DOHH2 (cell line): ENCODE measurements around the gene SPECC1L.

Experiments used
- H3F3A ChIP-seq: fragments of 200-600 bp; sonication (generic), shearing (Covaris generic); 2 replicates; pipeline ENCODE4 v1.6.0; 2016; ENCODE audit warnings: antibody characterized with exemption, mild to moderate bottlenecking; ENCODE audit not compliant: control insufficient read depth, insufficient read depth
- H3K27ac ChIP-seq: fragments of 200-600 bp; sonication (generic); 2 replicates; pipeline ENCODE4 v1.5.1; 2014; ENCODE audit warnings: low read depth, mild to moderate bottlenecking, low read length, moderate library complexity
- H3K27me3 ChIP-seq: fragments of 200-600 bp; sonication (generic); 2 replicates; pipeline ENCODE4 v1.6.1; 2014; ENCODE audit warnings: mild to moderate bottlenecking, low read length, mixed read lengths; ENCODE audit not compliant: control insufficient read depth
- H3K36me3 ChIP-seq: fragments of 200-600 bp; sonication (generic); 2 replicates; pipeline ENCODE4 v1.6.1; 2014; ENCODE audit warnings: mild to moderate bottlenecking, low read length, moderate library complexity, mixed read lengths; ENCODE audit not compliant: control insufficient read depth
- H3K4me1 ChIP-seq: fragments of 200-600 bp; sonication (generic); 2 replicates; pipeline ENCODE4 v1.6.1; 2014; ENCODE audit warnings: mild to moderate bottlenecking, low read length, mixed read lengths; ENCODE audit not compliant: control insufficient read depth
- H3K4me2 ChIP-seq: fragments of 200-600 bp; sonication (generic); 2 replicates; pipeline ENCODE4 v1.6.0; 2014; ENCODE audit warnings: mild to moderate bottlenecking, low read length, moderate library complexity
- H3K4me3 ChIP-seq: fragments of 200-600 bp; sonication (generic); 2 replicates; pipeline ENCODE4 v1.5.1; 2014; ENCODE audit warnings: mild to moderate bottlenecking, low read length, mixed read lengths
- H3K79me2 ChIP-seq: fragments of 200-600 bp; sonication (generic); 2 replicates; pipeline ENCODE4 v1.6.1; 2014; ENCODE audit warnings: mild to moderate bottlenecking, low read length, mixed read lengths; ENCODE audit not compliant: control insufficient read depth
- H3K9me2 ChIP-seq: fragments of 200-600 bp; sonication (generic); replicated peaks from 2 replicates; pipeline ENCODE4 v1.6.1; 2014; ENCODE audit warnings: mild to moderate bottlenecking, low read length, mixed read lengths; ENCODE audit not compliant: control insufficient read depth
- H3K9me3 ChIP-seq: fragments of 200-600 bp; sonication (generic); 2 replicates; pipeline ENCODE4 v1.6.1; 2014; ENCODE audit warnings: antibody characterized with exemption, low read length, mixed read lengths; ENCODE audit not compliant: control insufficient read depth, insufficient read depth
- H4K20me1 ChIP-seq: fragments of 200-600 bp; sonication (generic); 2 replicates; pipeline ENCODE4 v1.6.0; 2014; ENCODE audit warnings: low read depth, mild to moderate bottlenecking, antibody characterized with exemption, low read length, moderate library complexity; ENCODE audit not compliant: control insufficient read depth, insufficient read depth
- EZH2phosphoT487 ChIP-seq: fragments of 200-600 bp; sonication (generic); IDR thresholded peaks from 2 replicates; pipeline ENCODE4 v1.6.1; 2017; ENCODE audit warnings: borderline replicate concordance, mild to moderate bottlenecking, antibody characterized with exemption, low read length, moderate library complexity, mixed read lengths
- TF ChIP-seq, protein P1 (sequence below): fragments of 200-600 bp; sonication (generic); IDR thresholded peaks from one replicate; pipeline ENCODE4 v1.5.1; 2014; ENCODE audit warnings: antibody characterized with exemption, mild to moderate bottlenecking, low read depth, low read length; ENCODE audit not compliant: poor library complexity, severe bottlenecking

Gene SPECC1L

GRCh38 chr22:24350627-24351026, 80.0 kb downstream of the SPECC1L start:
- Histone ChIP-seq H3K4me2 (no peak overlapping the region), H3K79me2 (no peaks in the 10 kb centered on the region), H3F3A (no peaks in the 10 kb centered on the region), H3K9me2 (no peaks in the 10 kb centered on the region), H3K36me3 (peaks cover 86% of the 10 kb centered on the region), H3K27ac (no peak overlapping the region), H4K20me1 (no peaks in the 10 kb centered on the region), H3K9me3 (0 out of 2 replicates have a peak, but pooled peaks cover 3% of the 10 kb centered on the region), H3K27me3 (no peaks in the 10 kb centered on the region), H3K4me3 (no peak overlapping the region), H3K4me1 (no peaks in the 10 kb centered on the region)
- TF ChIP-seq, protein P1, sequence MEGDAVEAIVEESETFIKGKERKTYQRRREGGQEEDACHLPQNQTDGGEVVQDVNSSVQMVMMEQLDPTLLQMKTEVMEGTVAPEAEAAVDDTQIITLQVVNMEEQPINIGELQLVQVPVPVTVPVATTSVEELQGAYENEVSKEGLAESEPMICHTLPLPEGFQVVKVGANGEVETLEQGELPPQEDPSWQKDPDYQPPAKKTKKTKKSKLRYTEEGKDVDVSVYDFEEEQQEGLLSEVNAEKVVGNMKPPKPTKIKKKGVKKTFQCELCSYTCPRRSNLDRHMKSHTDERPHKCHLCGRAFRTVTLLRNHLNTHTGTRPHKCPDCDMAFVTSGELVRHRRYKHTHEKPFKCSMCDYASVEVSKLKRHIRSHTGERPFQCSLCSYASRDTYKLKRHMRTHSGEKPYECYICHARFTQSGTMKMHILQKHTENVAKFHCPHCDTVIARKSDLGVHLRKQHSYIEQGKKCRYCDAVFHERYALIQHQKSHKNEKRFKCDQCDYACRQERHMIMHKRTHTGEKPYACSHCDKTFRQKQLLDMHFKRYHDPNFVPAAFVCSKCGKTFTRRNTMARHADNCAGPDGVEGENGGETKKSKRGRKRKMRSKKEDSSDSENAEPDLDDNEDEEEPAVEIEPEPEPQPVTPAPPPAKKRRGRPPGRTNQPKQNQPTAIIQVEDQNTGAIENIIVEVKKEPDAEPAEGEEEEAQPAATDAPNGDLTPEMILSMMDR, result no peak
- TF ChIP-seq EZH2phosphoT487, result no peak

GRCh38 chr22:24353121-24353520, 82.5 kb downstream of the SPECC1L start:
- Histone ChIP-seq H3K9me3 (0 out of 2 replicates have a peak, but pooled peaks cover 3% of the 10 kb centered on the region), H3K9me2 (no peaks in the 10 kb centered on the region), H3K4me1 (no peaks in the 10 kb centered on the region), H3K79me2 (no peaks in the 10 kb centered on the region), H3K27me3 (no peaks in the 10 kb centered on the region), H3K27ac (no peak overlapping the region), H4K20me1 (no peaks in the 10 kb centered on the region), H3K4me2 (no peak overlapping the region), H3K36me3 (peaks cover 83% of the 10 kb centered on the region), H3F3A (no peaks in the 10 kb centered on the region), H3K4me3 (no peak overlapping the region)
- TF ChIP-seq, protein P1, result no peak
- TF ChIP-seq EZH2phosphoT487, result no peak

- Histone ChIP-seq H3K27ac (no peak overlapping the region), H3K9me2 (no peaks in the 10 kb centered on the region)
- no peak for TF ChIP-seq EZH2phosphoT487
- TF ChIP-seq, protein P1, result no peak
These were observed 84.9 kb downstream of the SPECC1L start for GRCh38 chr22:24355574-24355973.

More at GRCh38 chr22:24355574-24355973, 84.9 kb downstream of the SPECC1L start:
- H3K79me2 ChIP-seq, result no peaks in the 10 kb centered on the region
- no peak overlapping the region for H3K4me2 ChIP-seq
- H3K27me3 ChIP-seq, result no peaks in the 10 kb centered on the region
- H3K4me3 ChIP-seq, result no peak overlapping the region
- H4K20me1 ChIP-seq, result no peaks in the 10 kb centered on the region
- H3K36me3 ChIP-seq, result peaks cover 82% of the 10 kb centered on the region
- no peaks in the 10 kb centered on the region for H3F3A ChIP-seq
- H3K9me3 ChIP-seq, result 0 out of 2 replicates have a peak, but pooled peaks cover 3% of the 10 kb centered on the region
- no peaks in the 10 kb centered on the region for H3K4me1 ChIP-seq
